BE2C (cell line): ENCODE measurements around the gene LTBP1.

Experiments used
- DNase-seq: peaks from one replicate; pipeline ENCODE4 v3.0.0-alpha.2; 2020
- H3K27me3 ChIP-seq: fragments of 250-450 bp; sonication (Bioruptor Pico); 2 replicates; pipeline ENCODE4 v1.5.1; 2020; ENCODE audit warnings: mild to moderate bottlenecking
- H3K36me3 ChIP-seq: fragments of 250-450 bp; sonication (Bioruptor Pico); 2 replicates; pipeline ENCODE4 v1.5.1; 2020; ENCODE audit warnings: mild to moderate bottlenecking
- H3K4me1 ChIP-seq: fragments of 250-450 bp; sonication (Bioruptor Pico); 2 replicates; pipeline ENCODE4 v1.5.1; 2020
- H3K4me3 ChIP-seq: 2 replicates; pipeline ENCODE4 v1.5.1; 2011; ENCODE audit warnings: low read depth, low read length
- H3K9me3 ChIP-seq: fragments of 250-450 bp; sonication (Bioruptor Pico); 2 replicates; pipeline ENCODE4 v1.5.1; 2020
- TF ChIP-seq, protein P1 (sequence below): IDR thresholded peaks from 2 replicates; pipeline ENCODE4 v1.5.1; 2012; ENCODE audit warnings: mild to moderate bottlenecking, low read depth, low read length

LTBP1 gene

DNA sequence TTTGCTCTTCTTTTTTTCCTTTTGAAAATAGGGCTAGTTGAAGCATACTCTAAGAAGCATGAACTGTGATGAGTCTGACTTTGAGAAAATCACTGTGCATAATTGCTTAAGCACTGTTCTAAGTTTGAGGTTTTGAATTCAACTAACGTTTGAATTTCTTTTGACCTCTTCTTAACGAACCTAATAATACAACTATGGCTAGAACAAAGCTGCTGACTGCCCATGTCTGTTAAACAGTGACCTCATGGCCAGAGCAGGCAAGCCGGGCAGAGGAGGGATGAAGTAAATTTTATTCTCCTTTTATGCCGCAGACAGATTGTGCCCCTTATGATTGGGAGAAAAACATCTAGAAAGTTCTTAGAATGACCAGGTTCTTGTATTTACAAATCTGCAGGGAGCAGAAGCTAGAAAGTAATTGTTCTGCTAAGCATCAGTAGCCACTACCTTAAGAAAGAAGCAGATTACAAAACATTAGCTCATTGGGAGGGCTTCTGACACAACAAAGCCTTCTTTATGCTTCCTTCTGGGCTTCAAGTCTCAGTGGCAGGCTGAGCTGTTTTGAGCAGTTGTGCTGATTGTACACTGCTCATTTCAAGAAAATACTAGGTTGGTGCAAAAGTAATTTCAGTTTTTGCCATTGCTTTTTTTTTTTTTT is 431.9 kb downstream of the LTBP1 start:
- no peaks in the 10 kb centered on the region for H3K9me3 ChIP-seq
- peaks cover 25% of the 10 kb centered on the region for H3K27me3 ChIP-seq
- DNase-seq = no peak
- TF ChIP-seq, protein P1, sequence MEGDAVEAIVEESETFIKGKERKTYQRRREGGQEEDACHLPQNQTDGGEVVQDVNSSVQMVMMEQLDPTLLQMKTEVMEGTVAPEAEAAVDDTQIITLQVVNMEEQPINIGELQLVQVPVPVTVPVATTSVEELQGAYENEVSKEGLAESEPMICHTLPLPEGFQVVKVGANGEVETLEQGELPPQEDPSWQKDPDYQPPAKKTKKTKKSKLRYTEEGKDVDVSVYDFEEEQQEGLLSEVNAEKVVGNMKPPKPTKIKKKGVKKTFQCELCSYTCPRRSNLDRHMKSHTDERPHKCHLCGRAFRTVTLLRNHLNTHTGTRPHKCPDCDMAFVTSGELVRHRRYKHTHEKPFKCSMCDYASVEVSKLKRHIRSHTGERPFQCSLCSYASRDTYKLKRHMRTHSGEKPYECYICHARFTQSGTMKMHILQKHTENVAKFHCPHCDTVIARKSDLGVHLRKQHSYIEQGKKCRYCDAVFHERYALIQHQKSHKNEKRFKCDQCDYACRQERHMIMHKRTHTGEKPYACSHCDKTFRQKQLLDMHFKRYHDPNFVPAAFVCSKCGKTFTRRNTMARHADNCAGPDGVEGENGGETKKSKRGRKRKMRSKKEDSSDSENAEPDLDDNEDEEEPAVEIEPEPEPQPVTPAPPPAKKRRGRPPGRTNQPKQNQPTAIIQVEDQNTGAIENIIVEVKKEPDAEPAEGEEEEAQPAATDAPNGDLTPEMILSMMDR = no peak
- no peak overlapping the region for H3K4me3 ChIP-seq
- H3K36me3 ChIP-seq = no peaks in the 10 kb centered on the region
- no peaks in the 10 kb centered on the region for H3K4me1 ChIP-seq

DNA sequence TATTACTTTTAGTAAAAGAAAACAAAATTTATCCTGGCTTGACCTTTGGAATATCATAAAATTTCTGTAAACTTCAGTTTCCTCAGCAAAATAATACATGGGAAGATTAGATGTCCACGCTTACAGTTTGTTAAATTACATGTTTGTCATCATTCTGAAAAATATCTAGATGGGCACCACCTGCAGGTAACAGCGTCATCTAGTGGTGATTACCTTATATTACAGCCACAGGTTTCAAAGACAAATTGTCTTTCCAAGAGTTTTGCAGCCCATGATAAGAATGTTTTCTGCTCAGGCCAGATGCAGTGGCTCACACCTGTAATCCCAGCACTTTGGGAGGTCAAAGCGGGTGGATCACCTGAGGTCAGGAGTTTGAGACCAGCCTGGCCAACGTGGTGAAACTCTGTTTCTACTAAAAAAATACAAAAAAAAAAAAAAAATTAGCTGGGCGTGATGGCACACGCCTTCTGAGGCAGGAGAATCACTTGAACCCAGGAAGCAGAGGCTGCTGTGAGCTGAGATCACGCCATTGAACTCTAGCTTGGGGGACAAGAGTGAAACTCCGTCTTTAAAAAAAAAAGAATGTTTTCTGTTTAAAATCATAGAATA is 433.4 kb downstream of the LTBP1 start:
- no peaks in the 10 kb centered on the region for H3K9me3 ChIP-seq
- H3K4me1 ChIP-seq = no peaks in the 10 kb centered on the region
- TF ChIP-seq, protein P1 = peak; percentile 77
- DNase-seq = no peak
- H3K27me3 ChIP-seq = peaks cover 37% of the 10 kb centered on the region
- no peak overlapping the region for H3K4me3 ChIP-seq
- no peaks in the 10 kb centered on the region for H3K36me3 ChIP-seq

DNA sequence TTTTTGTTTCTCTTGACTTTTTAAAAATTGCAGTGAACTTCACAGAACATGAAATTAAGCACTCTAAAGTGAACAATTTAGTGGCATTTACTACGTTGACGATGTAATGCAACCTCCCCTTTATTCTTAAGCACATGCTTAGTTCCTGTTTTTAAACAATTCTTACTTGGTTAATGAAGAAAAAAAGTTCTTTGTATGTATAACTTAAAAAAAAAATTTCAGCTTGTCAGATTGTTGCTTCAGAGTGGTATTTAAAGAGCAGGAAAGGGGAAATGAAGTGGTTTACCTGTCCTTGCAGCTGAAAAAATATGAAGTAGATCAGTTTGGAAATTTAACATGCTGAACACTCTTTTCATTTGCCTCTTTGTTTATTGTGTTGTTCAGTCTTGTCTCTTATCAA is 434.0 kb downstream of the LTBP1 start:
- H3K4me3 ChIP-seq = no peak overlapping the region
- TF ChIP-seq, protein P1 = no peak
- H3K4me1 ChIP-seq = no peaks in the 10 kb centered on the region
- peaks cover 43% of the 10 kb centered on the region for H3K27me3 ChIP-seq
- DNase-seq = no peak
- H3K9me3 ChIP-seq = no peaks in the 10 kb centered on the region
- H3K36me3 ChIP-seq = no peaks in the 10 kb centered on the region

DNA sequence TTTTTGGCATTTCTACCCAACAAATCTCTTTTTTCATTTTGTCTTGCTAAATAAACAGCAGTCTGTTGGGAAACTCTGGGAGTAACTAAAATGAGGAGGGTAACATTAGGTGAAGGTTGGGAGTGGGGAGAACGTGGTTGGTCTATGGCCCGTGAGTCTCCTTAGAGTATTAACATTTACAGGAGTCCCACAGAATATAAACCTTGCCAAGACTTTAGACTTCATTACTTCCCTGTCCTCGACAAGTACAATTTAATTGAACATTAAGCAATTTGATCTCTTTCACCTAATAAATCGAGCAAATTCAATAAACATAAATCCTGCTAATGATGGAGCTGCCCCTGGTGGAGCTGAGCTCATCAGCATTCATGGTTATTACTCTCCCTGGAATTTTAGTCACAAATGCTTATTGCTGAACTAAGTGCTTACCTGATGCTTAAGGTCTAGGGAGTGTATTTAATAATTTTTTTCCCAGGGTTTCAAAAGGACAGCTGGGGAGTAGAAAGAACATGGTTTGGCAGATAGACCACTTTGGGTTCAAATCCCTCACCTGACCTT is 434.6 kb downstream of the LTBP1 start:
- no peak overlapping the region for H3K4me3 ChIP-seq
- H3K27me3 ChIP-seq = peaks cover 49% of the 10 kb centered on the region
- TF ChIP-seq, protein P1 = no peak
- H3K9me3 ChIP-seq = no peaks in the 10 kb centered on the region
- H3K36me3 ChIP-seq = no peaks in the 10 kb centered on the region
- DNase-seq = no peak
- H3K4me1 ChIP-seq = no peaks in the 10 kb centered on the region

DNA sequence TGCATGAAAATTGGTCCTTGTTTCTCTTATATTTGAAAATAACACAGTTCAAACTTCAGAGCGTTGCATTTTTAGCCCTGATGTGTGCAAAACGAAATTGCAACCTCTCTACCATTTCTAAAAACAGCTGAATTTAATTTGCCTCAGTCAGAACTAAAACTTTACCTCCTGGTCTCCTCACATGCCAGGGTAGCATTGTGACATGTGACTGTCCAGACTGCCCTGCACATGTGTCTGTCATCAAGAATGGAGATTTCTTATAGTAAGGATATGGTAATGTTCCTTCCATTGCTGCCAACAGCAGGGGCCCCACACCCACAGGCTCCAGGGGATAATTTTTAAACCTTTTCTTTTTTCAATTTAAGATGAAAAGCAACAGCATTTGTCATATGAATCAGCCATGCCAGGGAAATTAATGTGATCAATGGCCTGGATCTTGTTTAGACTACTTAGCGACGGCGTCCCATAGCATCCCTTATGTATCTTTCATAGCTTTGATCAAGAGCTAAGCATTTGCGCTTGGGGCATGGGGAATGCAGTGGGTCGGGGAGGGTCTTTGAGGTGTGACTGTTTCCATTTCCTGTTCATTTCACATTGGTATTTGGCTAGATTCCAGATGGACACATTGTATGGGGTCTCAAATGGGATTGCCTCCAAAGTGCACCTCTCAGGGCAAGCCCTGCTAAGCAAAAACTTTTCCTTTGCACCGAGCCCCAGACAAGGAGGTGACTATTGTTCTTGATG is 437.3 kb downstream of the LTBP1 start:
- DNase-seq = no peak
- no peaks in the 10 kb centered on the region for H3K4me1 ChIP-seq
- TF ChIP-seq, protein P1 = no peak
- no peaks in the 10 kb centered on the region for H3K36me3 ChIP-seq
- peaks cover 40% of the 10 kb centered on the region for H3K27me3 ChIP-seq
- H3K9me3 ChIP-seq = no peaks in the 10 kb centered on the region
- H3K4me3 ChIP-seq = no peak overlapping the region
